Neural progenitor cell (in vitro differentiated cells): ENCODE measurements around the gene RUNX1.

Experiments
- EZH2 ChIP-seq: fragments of 200-600 bp; sonication (generic); IDR thresholded peaks from 2 replicates; pipeline ENCODE4 v1.6.1; 2017; ENCODE audit warnings: antibody characterized with exemption, mild to moderate bottlenecking, moderate library complexity
- EZH2phosphoT487 ChIP-seq: fragments of 200-600 bp; sonication (generic); IDR thresholded peaks from 2 replicates; pipeline ENCODE4 v1.6.1; 2017; ENCODE audit warnings: antibody characterized with exemption
- TF ChIP-seq, protein P1 (sequence below): fragments of 200-600 bp; sonication (generic); IDR thresholded peaks from 2 replicates; pipeline ENCODE4 v1.5.1; 2017; ENCODE audit warnings: antibody characterized with exemption, mild to moderate bottlenecking

DNA sequence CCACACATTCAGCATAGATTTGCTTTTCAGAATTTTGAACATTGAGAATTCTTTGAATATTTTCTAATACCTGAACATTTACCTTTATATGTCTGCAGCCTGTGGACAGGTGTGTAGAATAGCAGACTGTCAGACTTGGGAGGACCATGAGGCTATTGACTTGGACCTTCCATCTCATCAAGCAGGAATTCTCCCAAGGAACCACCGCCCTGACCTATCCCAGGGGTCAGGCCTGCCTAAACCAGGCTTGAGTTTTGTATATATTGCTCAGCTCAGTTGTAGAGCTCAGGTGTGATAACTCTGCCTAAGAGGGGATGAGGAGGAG, 53.2 kb downstream of the RUNX1 start:
- TF ChIP-seq, protein P1, sequence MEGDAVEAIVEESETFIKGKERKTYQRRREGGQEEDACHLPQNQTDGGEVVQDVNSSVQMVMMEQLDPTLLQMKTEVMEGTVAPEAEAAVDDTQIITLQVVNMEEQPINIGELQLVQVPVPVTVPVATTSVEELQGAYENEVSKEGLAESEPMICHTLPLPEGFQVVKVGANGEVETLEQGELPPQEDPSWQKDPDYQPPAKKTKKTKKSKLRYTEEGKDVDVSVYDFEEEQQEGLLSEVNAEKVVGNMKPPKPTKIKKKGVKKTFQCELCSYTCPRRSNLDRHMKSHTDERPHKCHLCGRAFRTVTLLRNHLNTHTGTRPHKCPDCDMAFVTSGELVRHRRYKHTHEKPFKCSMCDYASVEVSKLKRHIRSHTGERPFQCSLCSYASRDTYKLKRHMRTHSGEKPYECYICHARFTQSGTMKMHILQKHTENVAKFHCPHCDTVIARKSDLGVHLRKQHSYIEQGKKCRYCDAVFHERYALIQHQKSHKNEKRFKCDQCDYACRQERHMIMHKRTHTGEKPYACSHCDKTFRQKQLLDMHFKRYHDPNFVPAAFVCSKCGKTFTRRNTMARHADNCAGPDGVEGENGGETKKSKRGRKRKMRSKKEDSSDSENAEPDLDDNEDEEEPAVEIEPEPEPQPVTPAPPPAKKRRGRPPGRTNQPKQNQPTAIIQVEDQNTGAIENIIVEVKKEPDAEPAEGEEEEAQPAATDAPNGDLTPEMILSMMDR = no peak
- no peak for TF ChIP-seq EZH2
- TF ChIP-seq EZH2phosphoT487 = no peak
